ENCODE data around the gene SLMAP.

Gene SLMAP

DNA sequence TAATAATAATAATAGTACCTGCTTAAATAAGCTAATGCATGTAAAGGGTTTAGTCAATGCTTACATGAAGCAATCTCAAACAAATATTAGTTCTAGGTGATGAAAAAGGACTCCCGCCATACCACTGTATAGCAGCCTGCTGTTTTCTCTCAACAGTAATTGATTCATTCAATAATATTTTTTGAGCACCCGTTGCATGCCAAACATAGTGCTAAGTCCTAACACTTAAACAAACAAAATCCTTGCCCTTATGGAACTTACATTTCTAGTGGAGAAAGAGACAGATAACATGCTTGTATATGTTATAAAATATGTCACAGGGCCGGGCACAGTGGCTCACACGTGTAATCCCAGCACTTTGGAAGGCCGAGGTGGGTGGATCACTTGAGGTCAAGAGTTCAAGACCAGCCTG is 190.9 kb downstream of the SLMAP start:
- DNase-seq, result no peak

DNA sequence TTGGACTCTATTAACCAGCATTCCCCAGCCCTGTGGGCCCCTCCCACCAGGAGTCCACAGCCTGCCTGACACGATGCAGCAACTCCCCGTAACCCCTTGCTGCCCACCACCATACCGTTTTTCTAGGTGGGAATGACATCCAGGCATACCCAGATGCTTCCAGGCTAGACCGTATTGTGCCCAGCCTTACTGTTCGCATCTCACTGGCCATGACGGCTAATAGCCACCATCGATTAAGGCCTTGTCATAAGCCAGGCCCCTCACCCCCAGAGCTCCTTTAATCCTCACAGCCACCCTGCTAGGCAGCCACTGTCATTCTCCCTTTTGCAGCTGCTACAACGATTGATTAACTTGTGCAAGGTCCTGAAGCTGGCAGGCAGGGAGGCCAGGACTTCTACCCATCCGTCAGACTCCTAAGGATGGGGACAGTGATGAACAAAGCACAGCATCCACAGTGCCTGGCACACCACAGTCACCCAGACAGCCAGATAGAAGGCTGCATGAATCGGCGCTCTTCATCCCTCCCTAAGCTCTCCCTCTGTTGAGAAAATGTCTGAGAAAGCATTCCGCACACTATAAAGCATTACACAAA is 192.1 kb downstream of the SLMAP start:
- no peak for DNase-seq

DNA sequence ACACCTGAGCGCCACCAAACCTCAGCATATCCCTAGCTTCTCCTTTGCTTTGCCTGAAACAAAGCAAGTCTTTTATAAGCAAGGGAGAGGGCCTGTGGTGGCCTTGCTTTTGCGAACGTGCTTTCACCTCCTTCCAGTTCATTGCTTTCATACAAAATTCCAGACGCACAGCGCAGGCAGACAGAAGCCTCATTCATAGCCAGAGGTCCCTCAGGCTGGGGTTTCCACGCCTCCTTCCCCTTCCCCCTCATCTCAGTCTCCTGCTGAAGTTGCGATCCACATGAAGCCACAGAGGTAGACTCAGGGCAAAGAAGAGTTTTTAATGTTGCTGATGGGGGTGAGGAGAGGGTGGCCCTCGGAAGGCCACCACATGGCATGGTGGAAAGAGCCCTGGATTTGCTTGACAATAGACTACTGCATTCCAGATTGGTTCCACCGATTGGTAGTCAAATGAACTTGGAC is 192.7 kb downstream of the SLMAP start:
- no peak for DNase-seq

DNA sequence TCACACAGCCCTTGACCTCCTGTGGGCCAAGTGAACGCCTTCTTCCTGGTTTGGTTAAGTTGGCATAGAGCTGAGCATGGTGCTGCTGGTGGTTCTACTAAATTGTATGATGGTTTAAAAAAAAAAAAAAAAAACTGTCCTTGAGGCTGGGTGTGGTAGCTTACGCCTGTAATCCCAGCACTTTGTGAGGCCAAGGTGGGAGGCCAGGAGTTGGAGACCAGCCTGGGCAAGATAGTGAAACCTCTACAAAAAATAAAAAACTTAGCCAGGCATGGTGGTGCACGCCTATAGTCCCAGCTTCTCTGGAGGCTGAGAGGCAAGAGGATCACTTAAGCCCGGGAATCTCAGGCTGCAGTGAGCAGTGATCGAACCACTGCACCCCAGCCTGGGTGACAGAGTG is 193.2 kb downstream of the SLMAP start:
- DNase-seq, result no peak

DNA sequence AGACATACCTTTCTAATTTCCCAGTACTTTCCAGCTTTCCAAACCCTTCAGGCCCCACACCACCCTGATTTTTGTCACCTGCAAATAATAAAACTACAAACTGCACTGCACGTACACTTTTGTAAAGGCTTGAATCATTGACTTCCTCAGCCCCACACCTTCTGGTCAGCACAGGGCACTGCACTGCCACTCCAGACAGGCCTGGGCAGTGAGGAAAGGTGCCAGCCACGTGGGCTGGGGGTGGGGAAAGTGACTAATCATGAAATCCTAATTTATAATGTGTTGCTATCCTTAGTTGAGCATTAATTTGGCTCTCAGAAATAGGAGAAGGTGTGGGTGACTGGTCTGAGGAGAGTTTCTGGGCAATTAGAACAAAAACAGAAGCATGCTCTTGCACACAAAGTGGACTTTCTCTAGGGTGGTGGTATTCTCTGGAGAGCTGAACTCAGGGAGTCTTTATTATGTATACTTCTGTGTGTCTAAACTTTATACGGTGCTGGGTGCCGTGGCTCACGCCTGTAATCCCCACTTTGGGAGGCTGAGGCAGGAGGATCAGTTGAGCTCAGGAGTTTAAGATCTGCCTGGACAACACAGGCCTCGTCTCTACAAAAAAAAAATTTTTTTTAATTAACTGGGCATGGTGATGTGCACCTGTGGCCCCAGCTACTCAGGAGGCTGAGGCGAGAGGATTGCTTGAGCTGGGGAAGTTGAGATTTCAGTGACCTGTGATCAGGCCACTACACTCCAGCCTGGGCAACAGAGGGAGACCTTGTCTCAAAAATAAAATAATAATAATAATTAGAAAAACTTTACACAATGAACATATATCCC is 193.9 kb downstream of the SLMAP start:
- no peak for DNase-seq

DNA sequence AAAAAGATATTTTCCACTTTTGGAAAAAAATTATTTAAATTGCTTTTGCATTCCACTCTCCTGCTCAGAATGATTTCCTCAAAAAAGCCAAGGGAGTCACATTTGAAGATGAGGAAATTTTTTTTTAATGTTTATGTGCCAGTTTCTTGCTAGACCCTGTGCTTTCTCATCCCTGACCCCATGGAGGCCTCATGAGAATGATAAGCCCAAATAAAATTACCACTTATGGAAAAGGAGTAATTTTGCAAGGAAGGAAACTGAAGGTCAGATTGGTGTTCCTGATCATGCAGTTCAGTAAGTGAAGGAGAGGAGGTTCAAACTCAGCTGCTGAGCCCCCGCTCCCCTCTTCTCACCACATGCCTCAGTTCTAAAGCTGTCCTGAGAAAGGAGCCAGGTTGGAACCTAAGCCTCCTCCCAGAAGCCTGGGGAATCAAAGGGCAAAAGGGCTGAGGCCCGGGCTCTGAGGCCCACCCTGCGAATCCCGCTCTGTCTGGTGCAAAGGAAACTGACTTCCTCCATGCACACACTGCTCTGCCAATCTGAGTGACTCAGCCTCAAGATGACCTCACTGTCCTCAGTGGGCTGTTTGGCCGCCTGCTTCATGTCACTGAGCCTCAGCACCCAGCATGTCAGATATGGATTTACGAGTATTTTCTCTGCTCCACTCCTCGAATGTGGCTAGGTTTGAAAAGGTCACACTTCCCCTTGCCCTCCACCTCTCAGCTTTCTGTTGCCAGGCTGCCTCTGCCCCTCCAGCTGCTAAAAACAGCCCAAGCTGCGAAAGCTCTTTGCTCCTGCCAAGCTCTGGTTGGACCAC is 195.2 kb downstream of the SLMAP start:
- no peak for DNase-seq

DNA sequence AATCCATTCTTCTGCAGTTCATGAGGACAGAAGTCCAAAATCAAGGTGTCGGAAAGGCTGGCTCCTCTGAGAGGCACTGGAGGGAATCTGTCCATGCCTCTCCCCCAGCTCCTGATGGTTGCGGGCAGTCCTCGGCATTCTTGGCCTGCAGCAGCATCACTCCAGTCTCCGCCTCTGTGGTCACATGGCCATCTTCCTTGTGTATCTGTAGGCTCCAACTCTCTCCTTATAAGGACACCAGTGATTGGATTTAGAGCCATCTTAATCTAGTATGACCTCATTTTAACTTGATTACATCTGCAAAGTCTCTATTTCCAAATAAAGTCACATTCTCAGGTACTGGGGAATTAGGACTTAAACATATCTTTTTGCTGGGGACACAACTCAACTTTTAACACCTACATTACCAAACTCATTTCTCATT is 196.1 kb downstream of the SLMAP start:
- DNase-seq, result no peak

DNA sequence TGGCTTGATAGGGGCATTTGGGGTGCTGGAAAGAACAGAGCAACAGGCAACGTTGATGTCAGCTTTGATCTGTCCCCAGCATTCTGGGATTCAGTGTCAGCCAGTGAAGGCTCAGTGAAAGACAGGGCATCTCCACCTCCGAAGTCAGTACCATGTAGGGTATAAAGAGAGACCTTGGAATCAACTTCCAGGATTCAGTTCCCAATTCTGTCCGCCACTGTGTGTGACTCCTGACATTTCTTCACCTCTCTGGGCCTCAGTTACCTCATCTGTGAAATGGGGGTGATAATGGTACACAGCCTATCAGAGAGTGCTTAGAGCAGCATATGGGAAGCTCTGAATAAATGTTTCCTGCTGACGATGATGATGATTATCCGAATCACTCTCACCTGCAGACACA is 196.5 kb downstream of the SLMAP start:
- DNase-seq, result no peak

DNA sequence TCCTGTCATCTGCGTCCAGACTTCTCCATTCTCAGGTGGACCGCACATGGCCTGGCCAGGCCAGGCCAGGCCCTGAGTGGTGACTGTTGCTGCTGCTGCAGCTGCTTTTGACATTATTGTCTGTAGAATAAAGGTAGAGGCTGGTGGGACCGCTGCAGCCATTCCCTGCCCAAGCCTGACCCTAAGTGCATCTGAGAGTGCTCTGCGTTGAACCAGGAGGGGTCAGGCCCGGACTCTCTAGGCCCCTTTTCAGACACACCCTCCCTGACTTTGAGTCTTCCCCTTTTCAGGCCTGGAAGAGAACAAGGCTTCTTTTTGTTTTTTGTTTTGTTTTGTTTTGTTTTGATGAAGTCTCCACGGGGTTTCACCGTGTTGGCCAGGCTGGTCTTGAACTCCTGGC is 197.5 kb downstream of the SLMAP start:
- DNase-seq, result no peak

DNA sequence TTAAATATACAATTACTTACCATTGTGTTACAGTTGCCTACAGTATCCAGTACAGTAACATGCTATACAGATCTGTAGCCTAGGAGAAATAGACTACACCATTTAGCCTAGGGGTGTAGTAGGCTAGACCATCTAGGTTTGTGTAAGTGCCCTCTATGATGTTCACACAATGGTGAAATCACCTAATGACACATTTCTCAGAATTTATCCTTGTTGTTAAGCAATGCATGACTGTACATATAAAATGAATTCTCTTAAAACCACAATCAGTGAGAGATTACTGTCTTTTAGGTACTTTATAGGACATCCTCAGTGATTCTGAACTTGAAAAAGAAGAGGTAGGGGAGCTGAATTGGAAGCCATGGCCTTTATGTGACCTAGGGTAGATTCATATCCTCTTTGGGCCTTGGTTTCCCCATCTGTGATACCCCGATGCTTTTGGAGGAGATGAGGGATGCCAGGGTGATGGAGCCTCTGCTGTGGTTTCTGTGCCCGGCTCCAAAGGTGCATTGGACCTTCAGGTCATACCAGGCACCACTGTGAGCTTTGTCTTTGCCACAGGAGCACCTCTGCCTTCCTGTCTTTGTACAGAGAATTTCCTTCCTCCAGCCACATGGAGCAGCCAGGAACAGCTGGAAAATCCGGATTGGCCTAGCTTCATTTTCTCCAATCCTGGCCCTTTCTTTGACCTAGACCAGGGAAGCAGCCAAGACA is 200.2 kb downstream of the SLMAP start:
- no peak for DNase-seq

DNA sequence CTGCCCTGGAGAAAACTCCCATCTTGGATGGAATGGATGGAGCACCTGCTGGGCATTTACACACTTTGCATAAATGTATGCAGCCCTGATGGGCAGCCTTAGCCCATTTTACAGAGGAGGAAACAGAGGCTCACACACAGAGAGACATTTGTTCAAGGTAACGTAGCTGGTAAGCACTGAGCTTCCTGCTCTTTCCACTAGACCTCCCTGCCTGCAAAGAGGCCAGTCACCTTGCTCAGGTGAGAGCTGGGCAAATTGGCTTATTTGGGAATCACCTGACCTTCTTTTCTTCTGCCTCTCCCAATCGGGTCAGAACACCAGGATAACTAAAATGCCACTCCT is 200.7 kb downstream of the SLMAP start:
- DNase-seq, result no peak

DNA sequence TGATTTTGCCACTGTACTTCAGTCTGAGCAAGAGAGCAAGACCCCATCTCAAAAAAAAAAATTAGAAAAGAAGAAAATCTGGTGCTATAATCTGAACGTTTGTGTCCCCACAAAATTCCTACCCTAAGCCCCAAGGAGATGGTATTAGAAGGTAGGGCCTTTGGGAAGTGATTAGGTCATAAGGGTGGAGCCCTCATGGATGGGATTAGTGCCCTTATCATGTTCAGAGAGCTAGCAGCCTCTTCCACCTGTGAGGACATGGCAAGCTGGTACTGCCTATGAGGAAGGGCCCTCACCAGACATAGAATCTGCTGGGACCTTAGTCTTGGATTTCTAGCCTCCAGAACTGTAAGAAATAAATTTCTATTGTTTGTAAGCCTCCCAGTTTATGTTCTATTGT is 201.7 kb downstream of the SLMAP start:
- DNase-seq, result no peak

DNA sequence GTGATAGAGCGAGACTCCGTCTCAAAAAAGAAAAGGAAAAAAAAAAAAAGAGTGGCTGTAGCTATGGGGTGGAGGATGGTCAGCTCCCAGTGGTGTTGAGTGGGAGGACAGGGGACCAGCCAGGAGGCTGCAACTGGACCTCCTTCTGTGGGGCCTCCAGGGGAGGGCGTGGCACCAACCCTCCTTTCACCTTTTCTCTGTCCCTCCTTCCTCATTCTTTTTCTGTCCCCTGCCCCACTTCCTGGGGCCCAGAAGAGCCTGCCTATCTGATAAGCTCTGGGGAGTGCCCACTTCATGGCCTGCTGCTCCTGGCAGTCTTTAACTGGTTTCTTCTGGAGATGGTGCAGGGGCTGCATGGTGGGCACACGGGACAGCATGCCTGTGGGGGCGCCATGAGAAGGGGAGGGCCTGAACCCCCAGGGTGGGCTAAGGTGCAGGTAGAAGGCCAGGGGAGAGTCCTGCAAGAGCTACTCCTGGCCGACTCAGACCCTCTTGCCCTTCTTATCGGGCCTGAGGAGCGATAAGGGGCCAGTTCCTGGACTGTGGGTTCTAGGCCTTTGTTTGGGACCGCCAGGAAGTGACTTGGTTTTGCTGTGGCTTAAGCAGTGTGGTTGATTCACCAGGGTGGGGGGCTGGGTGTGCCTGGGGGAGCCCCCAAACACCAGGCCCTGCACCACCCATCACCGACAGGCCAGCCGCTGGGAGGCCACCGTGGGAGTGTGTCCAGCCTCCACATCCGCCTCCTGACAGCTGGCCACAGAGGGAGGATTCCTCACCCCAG is 202.7 kb downstream of the SLMAP start:
- DNase-seq, result no peak

DNA sequence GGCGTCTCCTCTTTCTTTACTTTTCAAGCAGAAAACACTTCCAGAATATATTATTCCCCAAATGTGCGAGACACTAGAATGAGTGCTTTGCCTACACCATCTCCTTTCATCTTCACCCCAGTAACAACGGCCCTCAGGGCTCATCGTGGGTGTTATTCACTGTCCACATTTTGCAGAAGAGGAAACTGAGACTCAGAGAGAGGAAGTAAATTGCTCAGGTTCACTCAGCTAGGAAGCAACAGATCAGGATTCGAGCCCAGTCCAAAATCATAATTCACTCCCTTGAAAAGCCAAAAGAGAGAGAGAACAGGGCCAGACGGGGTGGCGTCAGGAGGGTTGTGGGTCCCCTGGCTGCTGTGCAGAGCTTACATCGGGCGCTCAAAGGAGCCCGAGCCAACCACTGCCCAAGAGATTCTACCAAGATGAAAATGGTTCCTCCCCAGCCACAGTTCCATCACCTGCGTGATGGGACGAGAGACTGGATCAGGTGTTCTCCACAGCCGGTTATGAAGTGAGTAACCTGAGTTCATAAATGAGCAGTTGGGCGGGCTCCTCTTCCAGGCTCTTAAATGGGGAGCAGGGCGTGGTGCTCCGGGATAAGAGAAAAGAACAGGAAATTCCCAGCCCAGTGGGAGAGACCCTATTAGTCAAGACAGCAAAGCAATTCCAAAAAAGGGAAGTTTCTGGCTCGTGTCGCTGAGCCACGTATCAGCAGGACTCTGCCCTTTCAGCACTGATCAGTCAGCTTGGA is 203.5 kb downstream of the SLMAP start:
- no peak for DNase-seq

DNA sequence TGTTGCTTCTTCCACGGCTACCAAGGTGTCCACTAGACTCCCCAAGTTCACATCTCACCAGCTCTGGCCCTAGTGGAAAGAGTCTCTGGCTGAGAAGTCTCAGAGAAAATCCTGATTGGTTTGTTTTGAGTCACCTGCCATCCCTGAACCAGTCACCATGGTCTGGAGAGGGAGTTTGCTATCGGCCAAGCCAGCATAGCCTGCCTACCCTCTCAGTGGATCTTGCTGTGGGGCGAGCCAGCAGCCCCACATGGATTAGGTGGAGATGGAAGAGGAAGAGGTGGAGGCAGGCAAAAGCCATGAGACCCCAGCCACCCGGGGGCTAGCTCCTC is 204.0 kb downstream of the SLMAP start:
- no peak for DNase-seq

DNA sequence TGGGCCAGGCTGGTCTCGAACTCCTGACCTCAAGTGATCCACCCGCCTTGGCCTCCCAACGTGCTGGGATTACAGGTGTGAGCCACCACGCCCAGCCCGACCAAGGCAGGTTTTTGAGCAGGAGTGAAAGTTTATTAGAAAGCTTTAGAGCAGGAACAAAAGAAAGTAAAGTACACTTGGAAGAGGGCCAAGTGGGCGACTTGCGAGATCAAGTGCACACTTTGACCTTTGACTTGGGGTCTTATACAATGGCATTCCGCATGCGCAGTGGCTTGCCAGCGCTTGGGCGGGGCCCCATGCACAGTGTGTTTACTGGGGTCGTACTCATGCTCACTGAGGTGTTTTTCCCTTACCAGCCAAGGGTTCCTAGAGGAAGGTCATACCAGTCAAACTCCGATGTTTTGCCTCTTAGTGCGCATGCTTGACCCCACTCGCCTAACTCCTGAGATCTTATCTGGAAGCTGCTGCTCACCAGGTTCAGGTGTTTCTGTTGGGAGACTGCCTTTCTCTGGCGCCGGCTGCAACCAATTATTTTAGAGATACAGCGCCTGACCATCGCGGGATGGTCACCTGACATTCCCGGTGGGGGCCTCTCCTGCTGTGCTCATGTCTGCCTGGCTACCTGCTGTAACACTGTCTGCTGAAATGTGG is 205.2 kb downstream of the SLMAP start:
- no peak for DNase-seq

DNA sequence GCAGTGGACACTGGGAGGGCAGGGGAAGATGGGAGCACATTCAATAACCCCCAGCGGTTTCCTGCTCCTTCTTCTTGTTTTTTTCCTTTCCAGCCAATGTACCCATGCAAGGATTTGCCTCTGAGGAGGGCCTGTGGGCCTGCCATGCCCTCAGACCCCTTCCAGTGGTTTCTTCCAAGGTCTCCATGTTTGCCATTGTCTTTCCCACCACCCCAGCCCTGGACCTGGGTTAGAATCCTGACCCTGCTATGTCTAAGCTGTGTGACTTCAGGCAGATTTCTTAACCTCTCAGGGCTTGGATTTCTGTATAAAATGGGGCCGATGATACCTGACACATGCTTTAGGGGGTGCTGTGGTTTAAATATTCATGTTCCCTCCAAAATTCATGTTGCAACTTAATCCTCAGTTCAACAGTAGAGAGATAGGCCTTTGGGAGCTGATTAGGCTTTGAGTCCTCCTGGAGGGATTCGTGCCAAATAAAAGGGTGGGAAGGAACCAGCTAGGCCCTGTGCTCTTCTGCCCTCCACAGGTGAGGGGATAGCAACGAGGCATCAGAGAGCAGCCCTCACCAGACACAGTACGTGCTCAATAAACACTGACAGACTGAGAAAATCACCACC is 205.8 kb downstream of the SLMAP start:
- no peak for DNase-seq

DNA sequence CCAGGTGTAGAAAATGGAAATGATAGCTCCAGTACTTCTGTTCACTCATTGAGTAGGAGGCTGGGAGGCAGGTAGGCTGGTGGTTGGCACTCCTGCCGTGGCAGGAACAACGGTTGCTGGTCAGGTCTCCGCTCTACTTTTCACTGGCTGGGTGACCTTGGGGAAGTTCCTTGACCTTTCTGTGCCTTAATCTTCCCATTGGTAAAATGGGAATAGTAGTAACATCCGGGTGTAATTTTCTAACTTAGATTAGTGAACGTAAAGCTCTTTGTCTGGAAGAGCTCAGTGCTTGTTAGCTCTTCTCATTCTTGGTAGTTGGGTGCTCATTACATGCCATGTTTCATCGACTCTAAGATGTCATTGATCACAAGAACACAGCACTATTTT is 206.3 kb downstream of the SLMAP start:
- DNase-seq, result no peak

DNA sequence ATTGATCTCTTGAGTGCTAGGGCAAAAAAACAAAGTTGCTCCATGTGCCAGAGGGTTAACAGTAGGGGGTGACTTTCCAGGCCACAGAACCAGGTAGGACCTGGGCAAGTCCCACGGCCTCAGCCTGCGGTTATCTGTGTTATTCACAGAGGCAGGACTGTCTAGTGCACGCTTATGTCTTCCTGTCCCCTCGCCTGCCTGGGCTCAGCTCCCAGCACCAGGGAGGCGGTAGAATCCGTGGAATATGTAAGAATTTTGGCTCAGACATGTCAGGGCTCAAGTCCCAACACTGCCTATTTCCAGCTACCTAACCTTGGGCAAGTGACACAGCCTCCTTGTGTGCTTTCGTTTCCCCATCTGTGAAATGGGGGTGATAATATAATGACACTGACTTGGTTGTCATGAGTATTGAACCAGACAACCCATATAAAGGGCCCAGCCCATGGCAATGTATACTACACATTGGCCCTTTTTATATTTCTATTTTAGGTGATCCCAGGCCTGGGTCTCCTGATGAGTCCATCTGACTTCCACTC is 207.8 kb downstream of the SLMAP start:
- DNase-seq, result no peak

DNA sequence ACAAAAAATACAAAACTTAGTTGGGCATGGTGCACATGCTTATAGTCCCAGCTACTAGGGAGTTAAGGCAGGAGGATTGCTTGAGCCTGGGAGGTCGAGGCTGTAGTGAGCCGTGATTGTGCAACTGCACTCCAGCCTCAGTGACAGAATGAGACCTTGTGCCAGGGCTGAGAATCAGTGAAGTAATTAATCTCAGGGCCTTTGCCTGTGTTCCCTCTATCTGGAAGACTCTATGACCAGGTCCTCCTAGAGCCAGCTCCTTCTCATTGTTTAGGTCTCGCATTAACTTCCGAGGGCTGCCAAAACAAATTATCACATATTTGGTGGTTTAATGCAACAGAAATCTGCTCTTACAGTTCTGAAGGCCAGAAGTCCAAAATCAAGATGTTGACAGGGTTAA is 210.7 kb downstream of the SLMAP start:
- no peak for DNase-seq

DNA sequence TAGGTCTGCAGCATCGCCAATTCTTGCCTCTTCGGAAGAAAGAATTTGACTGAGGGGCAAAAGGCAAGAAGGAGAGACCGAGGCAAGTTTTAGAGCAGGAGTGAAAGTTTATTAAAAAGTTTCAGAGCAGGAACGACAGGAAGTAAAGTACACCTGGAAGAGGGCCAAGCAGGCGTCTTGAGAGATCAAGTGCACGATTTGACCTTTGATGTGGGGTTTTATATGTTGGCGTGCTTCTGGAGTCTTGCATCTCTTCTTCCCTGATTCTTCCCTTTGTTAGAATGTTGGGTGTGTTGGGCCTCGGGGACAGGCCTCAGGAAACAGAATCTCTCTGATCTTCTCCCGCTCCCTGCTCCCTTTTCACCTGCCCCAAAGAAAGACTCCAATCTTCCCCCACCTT is 211.5 kb downstream of the SLMAP start:
- no peak for DNase-seq

All from activated naive CD4-positive, alpha-beta T cell treated with Interleukin-2 at 50 U/mL for 16 hours (primary cell).